ENCODE data around the gene ZNF354B. TPM values are rescaled to one million over a fixed set of nuclear protein-coding genes. Genes with fewer than 3 reads are reported as not detected.

The ZNF354B gene
- polyA plus RNA-seq, 1 donor from 2014 or later: 35.1 TPM

- peaks cover 20% of the 10 kb centered on the region for H3K9me3 ChIP-seq (ENCODE audit: low read length)
- TF ChIP-seq TAF1 (IDR thresholded peaks at IDR 0.05; ENCODE audit: low read depth) (no peak), MXI1 (conservative IDR thresholded peaks at IDR 0.05; ENCODE audit: poor library complexity, severe bottlenecking) (no peak), RAD21 (conservative IDR thresholded peaks at IDR 0.05) (no peak), EP300 (conservative IDR thresholded peaks at IDR 0.05; ENCODE audit: poor library complexity, severe bottlenecking) (no peak), REST (IDR thresholded peaks at IDR 0.05; ENCODE audit: borderline replicate concordance) (no peak), SMC3 (conservative IDR thresholded peaks at IDR 0.05; ENCODE audit: poor library complexity) (no peak), POLR2AphosphoS5 (IDR thresholded peaks at IDR 0.05) (no peak), CTCF (IDR thresholded peaks at IDR 0.05; ENCODE audit: poor library complexity, severe bottlenecking) (no peak), EZH2 (IDR thresholded peaks at IDR 0.05; ENCODE audit: borderline replicate concordance, insufficient read depth, low read length, poor library complexity, severe bottlenecking) (no peak)
Observed at GRCh38 chr5:178883815-178884430, 24.2 kb downstream of the ZNF354B start.

GRCh38 chr5:178895615-178896571 lies 36.1 kb downstream of the ZNF354B start, which contains the start of gene ZFP2:
TSS of gene ZFP2 (plus strand) at chr5:178895913. CDS start at chr5:178931314, 35,401 bp downstream.
- no peaks in the 10 kb centered on the region for H3K9me3 ChIP-seq (ENCODE audit: low read length)
- no peaks in the 10 kb centered on the region for H3K79me2 ChIP-seq (replicated peaks; ENCODE audit: insufficient read depth, low read length)
- H3F3A ChIP-seq (ENCODE audit: insufficient read depth, low read length, poor library complexity, severe bottlenecking): no peaks in the 10 kb centered on the region
- peak within 1 kb of the TSS; percentile 95 for H3K9ac ChIP-seq (ENCODE audit: low read length)
- H3K27me3 ChIP-seq (ENCODE audit: insufficient read depth, low read depth, low read length): no peaks in the 10 kb centered on the region
- peak within 1 kb of the TSS; percentile 92 for H3K4me3 ChIP-seq (ENCODE audit: low read length)
- H3K36me3 ChIP-seq (ENCODE audit: insufficient read depth, low read length): no peaks in the 10 kb centered on the region
- H4K20me1 ChIP-seq (ENCODE audit: insufficient read depth): no peaks in the 10 kb centered on the region
- TF ChIP-seq REST (IDR thresholded peaks at IDR 0.05; ENCODE audit: borderline replicate concordance): peak; percentile 64
- TF ChIP-seq MXI1 (conservative IDR thresholded peaks at IDR 0.05; ENCODE audit: poor library complexity, severe bottlenecking): no peak
- peak; percentile 39 for TF ChIP-seq TAF1 (IDR thresholded peaks at IDR 0.05; ENCODE audit: low read depth)
- TF ChIP-seq EP300 (conservative IDR thresholded peaks at IDR 0.05; ENCODE audit: poor library complexity, severe bottlenecking): peak; percentile 24
- TF ChIP-seq SMC3 (conservative IDR thresholded peaks at IDR 0.05; ENCODE audit: poor library complexity): no peak
- no peak for TF ChIP-seq RAD21 (conservative IDR thresholded peaks at IDR 0.05)
- TF ChIP-seq CTCF (IDR thresholded peaks at IDR 0.05; ENCODE audit: poor library complexity, severe bottlenecking): no peak
- no peak for TF ChIP-seq EZH2 (IDR thresholded peaks at IDR 0.05; ENCODE audit: borderline replicate concordance, insufficient read depth, low read length, poor library complexity, severe bottlenecking)
- TF ChIP-seq POLR2AphosphoS5 (IDR thresholded peaks at IDR 0.05): peak; percentile 85
- H3K9me2 ChIP-seq (ENCODE audit: insufficient read depth, low read length): no peaks in the 10 kb centered on the region
- peak within 1 kb of the TSS; percentile 91 for H3K27ac ChIP-seq (ENCODE audit: low read length)
- H2AFZ ChIP-seq (ENCODE audit: low read depth, low read length): peak within 1 kb of the TSS; percentile 94
- H3K4me2 ChIP-seq (ENCODE audit: low read length): peak within 1 kb of the TSS; percentile 43

More at GRCh38 chr5:178883815-178884430, 24.2 kb downstream of the ZNF354B start:
- Histone ChIP-seq H3K9me2 (ENCODE audit: insufficient read depth, low read length) (no peaks in the 10 kb centered on the region), H3K9ac (ENCODE audit: low read length) (no peak overlapping the region), H2AFZ (ENCODE audit: low read depth, low read length) (no peak overlapping the region), H3K4me2 (ENCODE audit: low read length) (no peak overlapping the region), H3K27me3 (ENCODE audit: insufficient read depth, low read depth, low read length) (no peaks in the 10 kb centered on the region), H3K27ac (ENCODE audit: low read length) (no peak overlapping the region), H3K4me3 (ENCODE audit: low read length) (no peak overlapping the region), H3K36me3 (ENCODE audit: insufficient read depth, low read length) (peaks cover 40% of the 10 kb centered on the region), H3F3A (ENCODE audit: insufficient read depth, low read length, poor library complexity, severe bottlenecking) (no peaks in the 10 kb centered on the region), H4K20me1 (ENCODE audit: insufficient read depth) (no peaks in the 10 kb centered on the region), H3K79me2 (replicated peaks; ENCODE audit: insufficient read depth, low read length) (no peaks in the 10 kb centered on the region)

Data from neural cell (in vitro differentiated cells).